Measurements from ENCODE around the gene AIRE. TPM values are rescaled to one million over a fixed set of nuclear protein-coding genes. Genes with fewer than 3 reads are reported as not detected.

The AIRE gene
- 0.08 TPM in 1 of 2 replicates, not detected in the other for total RNA-seq

DNA sequence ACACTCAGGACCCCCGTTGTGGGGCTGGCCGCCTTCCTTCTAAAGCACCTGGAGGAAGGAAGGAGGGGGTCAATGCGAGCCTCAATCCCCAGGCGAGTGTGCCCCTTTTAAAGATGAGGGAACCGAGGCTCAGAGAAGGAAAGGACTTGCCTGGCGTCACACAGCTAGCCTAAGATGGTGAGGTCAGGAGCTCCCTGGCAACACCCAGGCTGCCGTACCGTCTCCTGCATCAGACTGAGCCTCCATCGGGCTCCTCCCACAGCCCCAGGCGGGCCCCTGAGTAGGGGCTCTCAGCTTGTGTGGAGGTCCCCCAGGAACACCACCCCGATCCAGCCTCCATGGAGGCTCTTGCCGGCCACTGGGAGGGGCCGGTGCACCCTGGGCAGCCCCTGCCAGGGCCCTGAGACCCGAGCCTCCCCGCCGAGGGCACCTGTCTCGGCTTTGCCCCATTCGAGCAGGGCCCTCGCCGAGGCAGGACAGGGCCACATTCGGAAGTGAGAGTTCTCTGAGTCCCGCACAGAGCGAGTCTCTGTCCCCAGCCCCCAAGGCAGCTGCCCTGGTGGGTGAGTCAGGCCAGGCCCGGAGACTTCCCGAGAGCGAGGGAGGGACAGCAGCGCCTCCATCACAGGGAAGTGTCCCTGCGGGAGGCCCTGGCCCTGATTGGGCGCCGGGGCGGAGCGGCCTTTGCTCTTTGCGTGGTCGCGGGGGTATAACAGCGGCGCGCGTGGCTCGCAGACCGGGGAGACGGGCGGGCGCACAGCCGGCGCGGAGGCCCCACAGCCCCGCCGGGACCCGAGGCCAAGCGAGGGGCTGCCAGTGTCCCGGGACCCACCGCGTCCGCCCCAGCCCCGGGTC is at the start of gene AIRE:
Gene AIRE, plus strand, starts transcription at position 739 of the 855 bp plus-strand sequence. CDS start 131 bp downstream, outside the sequence.

DNA sequence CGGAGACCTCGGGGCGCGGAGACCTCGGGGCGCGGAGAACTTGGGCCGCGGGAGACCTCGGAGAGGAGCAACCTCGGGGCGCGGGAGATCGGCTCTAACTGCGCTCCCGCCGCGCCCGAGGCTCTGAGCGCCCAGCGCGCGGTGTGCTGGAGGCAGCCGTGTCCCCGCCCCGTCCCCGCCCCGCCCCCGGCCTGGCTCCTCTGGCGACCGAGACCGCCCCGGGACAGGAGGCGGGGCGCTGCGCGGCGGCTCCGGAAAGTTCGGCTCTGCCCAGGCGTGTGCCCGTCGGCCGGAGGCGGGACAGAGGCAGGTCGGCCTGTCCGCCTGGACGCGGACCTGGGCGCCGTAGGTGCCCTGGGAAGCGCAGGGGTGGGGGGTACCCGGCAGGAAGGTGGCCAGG is 44.8 kb upstream of the AIRE start, which contains the start of gene ICOSLG:
Gene ICOSLG, minus strand, starts transcription at position 102 of the 400 bp plus-strand sequence. CDS start 126 bp downstream, outside the sequence.

DNA sequence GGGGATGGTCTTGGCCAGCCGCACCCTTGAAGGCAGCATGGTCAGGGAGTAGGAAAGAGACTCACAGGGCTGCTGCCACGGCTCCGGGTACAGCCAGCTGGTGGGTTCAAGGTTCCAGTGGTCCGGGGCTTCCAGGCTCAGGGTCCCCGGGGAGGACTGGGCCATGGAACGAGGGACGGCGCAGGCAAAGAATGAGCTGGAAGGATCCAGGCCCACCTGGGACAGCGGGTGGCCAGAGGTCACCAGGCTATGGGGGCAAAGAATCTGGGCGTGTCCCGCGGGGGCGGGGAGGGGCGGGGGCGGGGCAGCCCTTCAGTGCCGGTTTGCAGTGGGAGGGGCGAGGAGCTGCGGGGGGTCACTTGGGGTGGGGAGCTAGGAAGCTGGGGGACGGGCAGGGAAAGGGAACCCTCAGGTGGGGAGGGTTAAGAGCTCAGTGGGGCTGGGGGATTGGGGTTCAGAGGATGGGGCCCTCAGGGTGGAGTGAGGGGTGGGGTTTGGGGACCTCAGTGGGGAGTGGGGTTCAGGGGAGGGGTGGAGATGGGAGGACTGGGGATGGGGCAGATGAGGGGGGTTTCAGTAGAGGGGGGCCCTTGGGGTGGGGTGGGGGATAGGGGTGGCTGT is 23.9 kb upstream of the AIRE start, which contains the start of gene DNMT3L:
Gene DNMT3L, minus strand, starts transcription at position 223 of the 621 bp plus-strand sequence. CDS start 638 bp downstream, outside the sequence.

DNA sequence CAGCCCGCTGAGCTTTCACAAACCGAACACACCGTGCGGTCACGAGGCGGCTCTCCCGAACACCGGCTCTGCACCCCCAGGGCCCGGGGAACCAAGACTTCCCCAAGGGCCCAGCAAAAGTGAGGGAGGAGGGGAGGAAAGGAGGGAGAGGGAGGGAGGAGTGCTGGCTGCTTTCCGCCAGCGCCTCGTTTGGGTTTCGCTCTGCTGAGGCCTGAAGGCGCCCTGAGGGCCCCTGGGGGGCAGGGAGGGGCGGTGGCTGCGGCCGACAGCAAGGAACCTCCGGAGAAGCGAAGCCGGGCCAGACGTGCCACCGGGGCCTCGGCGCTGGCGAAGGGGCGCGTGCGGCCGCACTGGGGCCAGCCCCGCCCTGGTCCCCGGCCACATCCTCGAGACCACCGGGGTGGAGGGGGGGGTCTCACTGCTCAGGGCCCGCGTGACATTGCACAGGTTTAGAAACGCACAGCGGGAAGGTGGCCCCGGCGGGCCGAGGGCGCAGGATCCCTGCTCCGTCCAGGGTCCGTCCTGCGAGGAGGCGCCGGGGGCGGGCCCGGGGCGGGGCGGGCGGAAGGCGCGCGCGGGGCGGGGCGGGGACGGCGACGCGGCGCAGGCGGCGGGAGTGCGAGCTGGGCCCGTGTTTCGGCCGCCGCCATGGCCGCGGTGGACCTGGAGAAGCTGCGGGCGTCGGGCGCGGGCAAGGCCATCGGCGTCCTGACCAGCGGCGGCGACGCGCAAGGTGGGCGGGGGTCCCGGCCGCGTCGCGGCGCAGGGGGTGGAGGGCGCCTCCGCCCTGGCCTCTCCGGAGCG is 14.0 kb downstream of the AIRE start, which contains the start of gene PFKL:
Gene PFKL, plus strand, starts transcription at position 596 of the 804 bp plus-strand sequence. Its CDS starts 53 bp downstream, at position 649.

GRCh38 chr21:44338971-44339910 is 53.6 kb downstream of the AIRE start, which contains the start of gene CFAP410:
TSS of gene CFAP410 (minus strand) at chr21:44339390. CDS start at chr21:44339194, 196 bp downstream.

Other genes with a start within 250 kb of the AIRE start
- gene PWP2, start 178.5 kb upstream of the AIRE start, total RNA-seq = 4.8 and 8.2 TPM in 2 replicates
- 5.7 and 14.9 TPM in 2 replicates for gene GATD3, start 152.2 kb upstream of the AIRE start, total RNA-seq
- 0.40 TPM in 1 of 2 replicates, not detected in the other for gene ICOSLG, start 44.9 kb upstream of the AIRE start, total RNA-seq
- gene DNMT3L, start 24.0 kb upstream of the AIRE start, total RNA-seq = not detected in 2 replicates
- gene PFKL, start 14.2 kb downstream of the AIRE start, total RNA-seq = 113 and 148 TPM in 2 replicates
- gene CFAP410, start 53.5 kb downstream of the AIRE start, total RNA-seq = 11.5 and 13.5 TPM in 2 replicates
- not detected in 2 replicates for gene TRPM2, start 67.7 kb downstream of the AIRE start, total RNA-seq
- 0.64 and 1.0 TPM in 2 replicates for gene LRRC3, start 169.6 kb downstream of the AIRE start, total RNA-seq

Data from epithelial cell of alveolus of lung (primary cell).